GM18511 (cell line): ENCODE data around the gene WDR18.

ENCODE experiments used
- ATAC-seq: cut with Tn5 transposase; IDR thresholded peaks from one replicate; pipeline ENCODE4 v1.9.1; 2021; ENCODE audit warnings: mild to moderate bottlenecking, moderate library complexity; ENCODE audit not compliant: unreplicated experiment

WDR18 gene, protein sequence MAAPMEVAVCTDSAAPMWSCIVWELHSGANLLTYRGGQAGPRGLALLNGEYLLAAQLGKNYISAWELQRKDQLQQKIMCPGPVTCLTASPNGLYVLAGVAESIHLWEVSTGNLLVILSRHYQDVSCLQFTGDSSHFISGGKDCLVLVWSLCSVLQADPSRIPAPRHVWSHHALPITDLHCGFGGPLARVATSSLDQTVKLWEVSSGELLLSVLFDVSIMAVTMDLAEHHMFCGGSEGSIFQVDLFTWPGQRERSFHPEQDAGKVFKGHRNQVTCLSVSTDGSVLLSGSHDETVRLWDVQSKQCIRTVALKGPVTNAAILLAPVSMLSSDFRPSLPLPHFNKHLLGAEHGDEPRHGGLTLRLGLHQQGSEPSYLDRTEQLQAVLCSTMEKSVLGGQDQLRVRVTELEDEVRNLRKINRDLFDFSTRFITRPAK

DNA sequence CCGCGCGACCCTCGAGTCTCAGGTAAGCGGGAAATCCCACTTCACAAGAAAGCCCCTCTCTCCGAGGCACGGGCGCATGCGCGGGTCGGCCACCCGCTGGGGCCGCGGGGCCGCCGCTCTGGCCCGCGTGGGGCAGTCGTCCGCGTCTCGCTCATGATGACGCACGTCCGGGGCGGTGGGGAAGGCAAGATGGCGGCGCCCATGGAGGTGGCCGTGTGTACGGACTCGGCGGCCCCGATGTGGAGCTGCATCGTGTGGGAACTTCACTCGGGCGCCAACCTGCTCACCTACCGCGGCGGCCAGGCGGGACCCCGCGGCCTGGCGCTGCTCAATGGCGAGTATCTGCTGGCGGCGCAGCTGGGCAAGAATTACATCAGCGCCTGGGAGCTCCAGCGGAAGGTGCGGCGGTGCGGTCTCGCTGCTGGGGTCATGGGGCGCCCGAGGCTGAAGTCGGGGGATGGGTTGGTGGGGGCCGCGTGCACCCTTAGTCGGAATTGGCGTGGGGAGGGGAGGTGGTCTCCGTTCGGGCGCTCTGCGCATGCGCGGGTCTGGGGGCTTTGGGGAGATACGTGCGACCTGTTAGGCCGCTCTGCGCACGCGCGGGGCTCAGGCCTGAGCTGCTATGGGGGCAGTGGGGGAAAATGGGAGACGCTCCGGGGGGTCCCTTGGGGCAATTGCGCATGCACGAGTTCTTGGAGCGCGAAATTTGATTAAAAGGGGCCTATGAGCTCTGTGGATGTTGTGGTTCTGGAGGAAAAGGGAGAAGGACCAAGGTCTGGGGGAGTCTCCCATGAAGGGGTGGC, at the start of gene WDR18:
TSS of gene WDR18 (plus strand) at position 181 of the 803 bp plus-strand sequence. CDS start at position 190, 9 bp downstream.
- ATAC-seq: peak; percentile 81

DNA sequence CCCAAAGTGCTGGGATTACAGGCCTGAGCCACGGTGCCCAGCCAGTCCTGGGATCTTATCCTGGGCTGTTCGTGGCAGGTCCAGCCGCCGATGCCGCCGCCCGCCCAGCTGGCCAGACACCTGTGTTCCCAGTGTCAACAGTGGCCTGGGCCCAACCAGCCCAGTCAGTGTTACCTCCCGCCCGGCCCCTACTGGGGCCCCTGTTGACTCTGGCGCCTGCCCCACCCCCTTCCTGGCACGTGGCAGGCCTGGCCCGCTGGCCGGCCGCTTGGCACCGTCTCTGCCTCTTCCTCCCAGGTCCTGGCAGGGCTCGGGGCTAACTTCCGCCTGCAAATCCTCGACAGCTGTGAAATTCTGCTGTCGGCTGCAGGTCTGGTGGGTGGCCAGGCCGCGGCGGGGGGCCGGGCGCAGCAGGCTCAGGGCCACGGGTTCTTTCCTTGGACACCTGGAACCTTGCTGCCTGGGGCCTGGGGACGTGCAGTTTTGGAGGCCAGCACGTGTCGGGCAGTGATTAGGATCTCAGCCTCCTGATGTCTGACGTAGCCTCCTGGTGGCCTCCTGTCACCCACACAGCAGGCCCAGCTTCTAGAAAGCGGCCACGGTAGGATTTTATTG, 49.2 kb upstream of the WDR18 start:
- no peak for ATAC-seq

DNA sequence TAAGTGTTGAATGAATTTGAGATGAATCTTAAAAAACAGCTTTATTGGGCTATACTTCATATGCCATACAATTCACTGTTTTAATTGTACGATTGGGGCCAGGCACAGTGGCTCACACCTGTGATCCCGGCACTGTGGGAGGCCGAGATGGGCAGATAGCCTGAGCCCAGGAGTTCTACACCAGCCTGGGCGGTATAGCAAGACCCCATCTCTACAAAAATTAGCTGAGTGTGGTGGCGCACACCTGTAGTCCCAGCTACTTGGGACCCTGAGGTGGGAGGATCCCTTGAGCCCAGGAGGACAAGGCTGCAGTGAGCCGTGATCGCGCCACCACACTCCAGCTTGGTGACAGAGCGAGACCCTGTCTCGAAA, 48.0 kb upstream of the WDR18 start:
- no peak for ATAC-seq

DNA sequence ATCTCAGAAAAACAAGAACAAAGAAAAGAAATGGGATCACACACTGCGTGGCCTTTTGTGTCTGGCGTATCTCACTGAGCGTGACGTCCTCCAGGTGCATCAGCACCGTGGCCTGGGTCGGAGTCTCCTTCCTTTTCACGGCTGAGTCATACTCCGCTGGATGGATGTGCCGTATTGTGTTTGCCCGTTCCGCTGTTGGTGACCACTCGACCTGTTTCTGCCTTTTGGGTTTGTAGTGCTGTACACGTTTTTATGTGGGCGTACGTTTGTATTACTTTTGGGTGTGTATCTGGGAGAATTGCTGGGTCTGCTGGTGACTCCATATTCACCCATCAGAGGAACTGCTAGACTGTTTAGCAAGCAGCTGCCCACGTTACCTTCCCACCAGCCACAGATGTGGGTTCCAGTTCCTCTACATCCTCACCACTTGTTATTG, 46.9 kb upstream of the WDR18 start:
- ATAC-seq: no peak

DNA sequence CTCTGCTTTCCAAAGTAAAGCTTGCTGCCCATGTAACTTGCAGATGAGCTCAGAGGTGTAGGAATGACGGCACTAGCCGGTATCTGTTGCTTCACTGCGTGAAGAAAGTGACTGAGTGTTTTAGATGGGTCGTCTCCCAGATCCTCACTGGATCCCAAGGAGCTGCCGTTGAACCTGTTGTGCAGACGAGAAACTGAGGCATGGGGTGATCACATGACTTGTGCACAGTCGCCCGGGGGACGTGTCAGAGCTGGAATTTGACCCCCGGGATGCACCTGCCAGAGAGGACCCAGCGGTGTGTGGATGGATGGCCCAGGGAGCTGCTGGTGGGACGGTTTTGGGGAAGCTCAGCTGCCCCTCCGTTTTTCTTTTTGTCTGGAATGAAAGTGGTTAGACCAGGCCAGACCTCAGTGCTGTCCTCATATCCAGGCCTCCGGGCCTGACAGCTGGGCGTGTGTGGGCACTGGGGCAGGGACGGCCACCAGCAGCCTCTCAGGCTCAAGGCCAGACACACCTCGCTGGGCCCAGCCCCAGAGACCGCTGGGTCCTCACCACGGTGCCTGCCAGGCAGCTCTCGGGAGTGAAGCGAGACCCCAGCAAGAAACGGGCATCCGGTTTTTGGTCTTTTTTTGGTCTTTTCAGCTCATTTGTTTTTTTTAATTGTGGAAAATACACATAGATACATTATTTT, 45.8 kb upstream of the WDR18 start:
- ATAC-seq: no peak

DNA sequence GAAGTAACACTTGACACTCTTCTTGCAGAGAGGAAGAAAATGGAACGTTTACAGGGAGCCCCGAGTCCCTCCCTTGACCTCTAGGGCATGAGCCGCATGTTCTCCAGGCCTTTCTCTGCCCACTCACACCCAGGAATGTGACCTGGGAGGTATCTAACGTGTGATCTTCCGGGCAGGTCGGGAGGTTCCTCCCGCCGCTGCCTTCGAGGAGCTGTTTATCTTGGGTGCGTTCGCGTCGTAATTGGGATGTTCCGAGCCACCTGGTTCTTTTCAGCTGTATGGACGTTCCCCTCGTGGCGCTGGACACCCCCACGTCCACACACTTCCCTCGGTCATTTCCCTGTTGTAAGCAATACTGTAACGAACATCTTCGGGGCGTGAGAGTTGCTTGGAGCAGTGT, 44.7 kb upstream of the WDR18 start:
- ATAC-seq: no peak

DNA sequence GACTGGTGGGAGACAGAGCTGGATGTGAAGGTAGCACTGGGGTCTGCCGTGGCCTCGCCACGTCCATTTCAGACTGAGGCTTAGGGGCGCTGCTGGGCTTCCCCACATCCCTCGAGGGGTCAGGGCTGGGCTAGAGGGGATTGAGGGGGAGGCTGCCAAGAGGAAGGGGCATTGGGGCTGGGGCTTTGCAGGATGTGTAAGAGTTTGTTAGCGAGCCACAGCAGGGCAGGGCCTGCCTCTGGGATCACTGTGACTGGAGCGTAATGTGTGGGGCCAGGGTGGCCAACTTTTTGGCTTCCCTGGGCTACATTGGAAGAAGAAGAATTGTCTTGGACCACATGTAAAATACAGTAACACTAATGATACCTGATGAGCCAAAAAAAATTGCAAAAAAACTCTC, 44.2 kb upstream of the WDR18 start:
- no peak for ATAC-seq

DNA sequence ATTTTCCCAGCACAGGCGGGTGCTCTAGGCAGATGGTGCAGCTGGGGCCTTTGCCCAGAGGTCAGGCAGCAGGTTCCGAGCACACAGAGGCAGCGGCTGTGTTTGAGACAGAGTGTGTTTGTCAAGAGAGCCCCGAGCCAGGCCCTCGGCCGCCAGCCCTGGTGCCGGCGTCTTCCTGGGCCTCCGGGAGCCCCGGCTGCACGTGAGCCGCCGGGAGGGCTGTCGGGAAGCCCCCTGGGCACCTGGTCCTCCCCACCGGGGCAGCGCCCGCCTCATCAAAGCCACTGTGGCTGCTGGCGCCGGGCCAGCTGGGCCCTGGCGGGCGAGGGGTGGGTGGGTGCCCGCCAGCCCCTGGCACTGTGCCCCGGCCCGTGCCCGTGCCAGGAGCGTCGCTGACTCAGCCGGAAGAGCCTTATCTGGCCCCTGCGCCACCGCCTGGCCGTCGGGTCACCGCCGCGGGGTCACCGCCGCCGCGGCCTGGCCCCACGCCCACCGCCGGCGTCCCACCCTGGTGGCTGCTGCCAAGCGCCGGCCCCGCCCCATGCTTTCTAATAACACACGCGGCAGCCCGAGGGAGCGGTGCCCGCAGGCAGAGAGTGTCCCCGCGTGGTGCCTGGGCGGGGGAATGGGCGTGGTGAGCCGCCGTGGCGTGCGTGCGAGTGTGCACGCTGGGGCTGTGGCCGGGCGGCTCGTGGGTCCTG, 43.4 kb upstream of the WDR18 start:
- peak; percentile 58 for ATAC-seq

DNA sequence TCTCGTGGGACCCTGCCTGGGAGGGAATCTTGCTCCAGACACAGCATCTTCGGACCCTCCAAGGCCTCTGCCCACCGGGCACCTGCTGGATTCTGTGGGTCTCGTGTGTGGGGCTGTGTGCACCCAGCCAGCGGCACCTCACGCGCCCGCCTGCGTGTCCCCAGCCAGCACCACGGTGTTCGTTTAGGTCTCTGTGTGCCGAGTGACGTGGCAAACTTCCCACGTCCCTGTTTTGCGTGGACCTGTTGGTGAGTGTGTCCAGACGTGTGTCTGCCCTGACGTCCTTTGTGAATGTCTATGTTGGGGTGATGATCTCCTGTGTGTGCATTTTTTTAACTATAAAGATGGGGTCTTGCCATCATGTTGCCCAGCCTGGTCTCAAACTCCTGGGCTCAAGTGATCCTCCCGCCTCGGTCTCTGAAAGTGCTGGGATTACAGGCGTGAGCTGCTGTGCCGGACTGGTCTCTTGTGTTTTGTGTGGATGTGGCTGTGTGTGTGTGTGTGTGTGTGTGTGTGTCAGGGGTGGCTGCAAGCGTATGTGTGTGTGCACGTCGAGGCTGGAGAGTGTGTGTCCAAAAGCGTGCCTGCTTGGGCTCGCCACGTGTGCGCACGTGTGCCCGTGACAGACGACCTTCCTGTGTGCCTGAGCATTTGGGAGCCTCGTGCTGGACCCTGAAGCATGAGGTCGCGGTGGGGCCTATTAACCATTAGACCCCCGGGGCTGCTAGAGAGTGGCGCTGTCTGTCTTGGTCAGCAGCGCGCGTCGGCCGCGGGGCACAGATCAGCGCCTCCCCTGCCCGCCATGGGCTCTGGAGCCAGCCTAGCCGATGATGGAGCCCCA, 42.6 kb upstream of the WDR18 start:
- peak; percentile 18 for ATAC-seq

DNA sequence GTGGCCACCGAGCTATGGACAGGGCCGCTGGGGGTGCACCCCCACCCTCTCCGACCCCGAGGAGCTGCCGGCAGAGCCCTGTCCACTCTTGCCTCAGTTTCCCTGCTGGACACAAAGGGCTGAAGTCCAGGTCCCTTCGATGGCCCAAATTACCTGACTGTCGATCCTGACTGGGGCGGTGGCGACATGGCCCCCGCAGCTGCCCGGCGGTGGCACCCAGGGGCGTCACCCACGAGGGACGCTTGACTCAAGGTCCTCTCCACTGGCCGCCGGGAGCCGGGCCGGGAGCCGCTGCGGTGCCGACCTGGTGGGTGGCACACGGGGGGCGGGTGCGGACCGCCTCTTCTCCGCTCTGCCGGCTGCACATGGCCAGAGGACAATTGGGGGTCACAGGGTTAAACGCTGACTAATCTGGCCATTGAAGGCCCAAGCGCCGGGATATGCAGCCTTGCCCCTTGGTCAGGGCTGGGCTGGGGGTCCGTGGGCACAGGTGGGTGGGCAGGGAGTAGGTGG, 42.0 kb upstream of the WDR18 start:
- no peak for ATAC-seq

DNA sequence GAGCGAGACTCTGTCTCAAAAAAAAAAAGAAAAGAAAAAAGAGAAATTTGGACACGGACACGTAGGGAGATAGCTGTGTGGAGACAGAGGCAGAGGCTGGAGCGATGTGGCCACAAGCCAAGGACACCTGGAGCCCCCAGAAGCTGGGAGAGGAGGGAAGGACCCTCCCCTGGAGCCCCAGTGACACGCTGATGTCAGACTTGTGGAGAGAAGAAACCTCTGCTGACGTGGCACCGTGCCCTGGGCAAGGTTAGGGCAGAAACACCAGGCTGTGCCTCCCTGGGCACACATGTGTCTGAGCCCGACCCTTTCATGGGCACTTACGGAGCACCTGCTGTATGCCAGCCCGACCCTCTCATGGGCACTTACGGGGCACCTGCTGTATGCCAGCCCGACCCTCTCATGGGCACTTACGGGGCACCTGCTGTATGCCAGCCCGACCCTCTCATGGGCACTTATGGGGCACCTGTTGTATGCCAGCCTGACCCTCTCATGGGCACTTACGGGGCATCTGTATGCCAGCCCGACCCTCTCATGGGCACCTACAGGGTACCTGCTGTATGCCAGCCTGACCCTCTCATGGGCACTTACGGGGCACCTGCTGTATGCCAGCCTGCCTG, 40.5 kb upstream of the WDR18 start:
- no peak for ATAC-seq

DNA sequence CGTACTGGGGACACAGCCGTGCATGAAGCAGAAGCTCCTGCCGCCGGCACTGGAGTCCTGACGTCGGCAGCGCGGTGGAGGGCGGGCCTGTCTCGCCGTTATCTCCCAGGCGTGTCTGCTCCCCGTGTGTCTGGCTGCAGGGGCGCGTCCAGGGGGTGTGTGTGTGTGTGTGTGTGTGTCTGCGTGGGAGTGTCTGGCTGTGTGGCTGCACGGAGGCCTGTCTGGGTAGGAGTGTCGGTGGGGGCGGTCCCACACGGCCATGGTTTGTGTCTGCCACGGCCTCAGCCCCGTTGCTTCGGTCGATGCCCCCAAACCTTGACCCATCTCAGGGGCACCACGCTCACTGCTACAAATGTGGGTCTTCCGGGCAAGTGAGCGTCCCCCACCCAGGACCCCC, 40.0 kb upstream of the WDR18 start:
- no peak for ATAC-seq

DNA sequence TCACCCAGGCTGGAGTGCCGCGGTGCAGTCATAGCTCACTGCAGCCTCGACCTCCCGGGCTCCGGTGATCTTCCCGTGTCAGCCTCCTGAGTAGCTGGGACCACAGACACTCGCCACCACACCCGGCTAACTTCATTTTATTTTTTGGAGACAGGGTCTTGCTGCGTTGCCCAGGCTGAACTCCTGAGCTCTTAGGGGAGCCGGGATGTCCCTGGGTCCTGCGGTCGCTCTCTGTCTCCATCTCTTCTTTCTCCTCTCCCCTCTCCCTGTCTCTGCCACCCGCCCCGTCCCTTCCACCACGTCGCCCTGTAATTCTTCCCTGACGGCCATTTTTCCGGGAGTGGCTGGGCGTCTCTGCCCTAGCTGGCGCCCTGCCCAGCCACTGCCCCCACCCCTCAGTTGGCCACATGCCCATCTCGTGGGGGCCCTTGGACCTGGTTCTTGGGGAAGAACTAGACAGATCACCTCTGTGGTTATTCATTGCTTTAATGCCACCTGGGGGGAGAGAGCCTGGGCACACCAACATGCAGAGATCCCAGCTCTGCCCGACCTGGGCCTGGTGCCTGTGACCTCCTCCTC, 39.4 kb upstream of the WDR18 start:
- no peak for ATAC-seq

DNA sequence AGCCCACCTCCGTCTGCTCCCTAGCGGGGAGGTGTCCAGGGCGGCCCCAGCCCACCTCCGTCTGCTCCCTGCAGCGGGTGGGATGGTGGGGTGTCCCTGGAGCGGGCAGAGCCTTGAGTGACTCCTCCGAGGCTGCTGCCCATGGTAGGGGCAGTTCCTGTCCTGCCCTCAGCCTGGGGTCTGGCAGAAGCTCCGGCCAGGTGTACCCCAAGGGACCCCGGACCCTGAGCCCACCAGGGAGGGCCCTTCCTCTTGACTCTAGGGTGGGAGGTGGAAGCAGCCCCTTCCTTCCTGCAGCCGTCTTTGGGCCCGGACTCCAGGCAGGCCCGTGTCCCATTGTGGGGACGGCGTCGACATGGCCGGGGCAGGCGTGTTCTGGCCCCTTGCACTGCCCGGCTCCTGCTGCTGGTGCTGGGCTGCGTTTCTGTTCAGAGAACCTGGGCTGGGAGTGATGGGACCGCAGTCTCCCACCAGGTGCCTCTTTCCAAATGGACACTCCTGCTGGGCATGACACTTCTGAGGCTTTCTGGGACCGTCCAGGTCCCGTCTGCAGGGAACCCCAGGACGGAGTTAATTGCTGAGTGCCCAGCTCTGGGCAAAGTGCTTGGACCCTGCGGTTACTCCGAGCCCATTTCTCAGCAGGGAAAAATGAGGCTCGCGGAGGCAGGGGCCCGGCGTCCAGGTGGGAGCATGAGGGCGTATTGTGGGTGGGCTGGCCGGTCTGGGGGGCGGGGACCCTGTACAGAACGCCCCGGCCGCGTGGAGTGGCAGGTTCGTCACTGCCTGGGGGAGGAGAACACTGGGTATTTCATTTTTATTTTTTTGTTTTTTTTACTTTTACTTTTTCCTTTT, 38.5 kb upstream of the WDR18 start:
- no peak for ATAC-seq

DNA sequence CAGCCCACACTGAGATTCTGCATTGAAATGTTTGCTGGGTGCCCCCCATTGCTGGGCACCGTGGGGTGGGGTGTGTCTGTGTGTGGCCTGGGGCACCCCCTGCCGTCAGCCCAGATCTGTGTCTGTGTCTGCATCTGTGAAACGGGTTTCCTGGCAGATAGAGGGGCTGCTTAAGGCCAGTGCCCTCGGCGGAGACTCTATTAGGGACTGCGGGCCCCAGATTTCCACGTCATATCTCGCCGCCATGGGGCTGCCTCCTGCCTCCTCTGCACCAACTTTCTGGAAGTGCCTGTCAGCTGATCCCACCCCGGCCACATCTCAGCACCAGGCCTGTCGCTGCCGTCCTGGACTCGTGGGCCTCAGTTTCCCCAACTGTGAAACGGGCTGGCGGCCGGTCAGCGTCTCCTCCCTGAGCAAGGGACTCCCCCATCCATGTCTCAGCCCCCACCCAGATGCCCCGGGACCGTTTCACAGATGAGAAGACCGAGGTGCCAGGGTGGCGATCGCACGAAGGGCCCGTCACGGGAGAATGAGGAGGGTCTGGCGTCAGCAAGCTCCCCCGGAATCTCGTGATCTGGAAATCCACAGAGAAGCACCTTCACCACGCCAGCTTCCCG, 36.9 kb upstream of the WDR18 start:
- peak; percentile 18 for ATAC-seq

DNA sequence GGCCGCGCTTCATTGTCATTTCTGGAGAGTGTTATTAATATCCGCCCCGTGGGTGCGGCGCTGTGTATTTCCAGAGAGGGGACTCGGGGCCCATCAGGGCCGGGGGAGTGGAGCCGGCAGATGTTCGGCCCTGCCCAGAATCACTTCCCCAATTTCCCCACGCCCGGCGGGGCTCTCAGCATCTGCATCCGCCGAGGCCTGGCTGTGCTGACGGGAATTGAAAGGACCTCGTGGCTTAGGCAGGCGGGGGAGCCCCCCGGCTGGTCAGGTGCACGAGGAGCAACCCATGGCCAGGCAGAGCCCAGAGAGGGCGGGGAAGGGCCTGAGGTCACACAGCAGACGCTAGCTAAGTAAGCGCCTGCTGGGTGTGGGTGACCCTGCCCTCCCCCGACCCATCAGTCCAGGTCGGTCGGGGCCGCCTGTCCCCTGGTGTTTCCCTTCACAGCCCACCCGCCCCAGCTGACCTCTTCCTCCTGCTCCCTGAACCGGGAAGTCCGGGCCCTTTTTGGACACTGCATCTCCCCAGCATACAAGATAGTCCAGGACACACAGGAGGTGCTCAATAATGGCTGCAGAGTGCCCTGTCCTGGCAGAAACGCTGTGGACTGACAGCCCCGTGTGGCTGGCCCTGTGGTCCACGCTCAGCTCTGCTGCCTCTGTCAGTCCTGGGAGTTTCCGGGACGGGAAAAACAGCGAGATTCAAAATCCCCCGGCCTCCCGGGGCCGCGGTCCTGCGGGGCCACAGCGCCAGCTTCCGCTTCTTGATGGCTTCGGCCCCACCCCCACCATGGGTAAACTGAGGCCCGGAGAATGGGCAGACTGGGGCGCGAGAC, 36.2 kb upstream of the WDR18 start:
- ATAC-seq: peak; percentile 72
